PC-9 (cell line): Measurements from ENCODE around the gene GAS7. TPM values are rescaled to one million over a fixed set of nuclear protein-coding genes. Genes with fewer than 3 reads are reported as not detected.
A peak's percentile ranks its signal among the peaks of the same experiment; 100 is the strongest.

Source experiments
- BruUV-seq: library from RNA; stranded (reverse); fragments of 400-500 nt; replicated peaks from 2 replicates; lab custom pipeline; 2021; lab: Mats Ljungman, UMichigan
- CTCF ChIA-PET: fragments of 300-600 bp; sonication (Branson Sonifier 250); formaldehyde crosslinking; loops from one replicate; lab custom pipeline; 2022; ENCODE audit warnings: antibody characterized with exemption; lab: Charles Lee
- POLR2A ChIA-PET: fragments of 300-600 bp; sonication (Branson Sonifier 250); formaldehyde crosslinking; loops from one replicate; lab custom pipeline; 2022; ENCODE audit warnings: antibody characterized with exemption; ENCODE audit not compliant: unreplicated experiment; lab: Charles Lee
- DNase-seq, 2 experiments: peaks; one replicate each; pipeline versions ENCODE4 v3.0.0 to v3.0.0-alpha.2; 2015 to 2022; ENCODE audit warnings: mixed read lengths in 1 of 2
- H2AFZ ChIP-seq: fragments of 200-600 bp; sonication (generic); 2 replicates; pipeline ENCODE4 v1.8.1; 2017; ENCODE audit warnings: antibody characterized with exemption
- H3F3A ChIP-seq: fragments of 200-600 bp; sonication (generic); 2 replicates; pipeline ENCODE4 v1.8.1; 2017; ENCODE audit warnings: antibody characterized with exemption, mild to moderate bottlenecking, low read depth; ENCODE audit not compliant: insufficient read depth
- H3K27ac ChIP-seq: fragments of 200-600 bp; sonication (generic); 2 replicates; pipeline ENCODE4 v1.6.1; 2016; ENCODE audit warnings: mixed run types
- H3K27me3 ChIP-seq: fragments of 200-600 bp; sonication (generic); 2 replicates; pipeline ENCODE4 v1.6.1; 2016; ENCODE audit warnings: low read depth, mixed run types; ENCODE audit not compliant: insufficient read depth
- H3K36me3 ChIP-seq: fragments of 200-600 bp; sonication (generic); 2 replicates; pipeline ENCODE4 v1.6.1; 2016; ENCODE audit warnings: low read depth, mixed run types
- H3K4me1 ChIP-seq: fragments of 200-600 bp; sonication (generic); replicated peaks from 2 replicates; pipeline ENCODE4 v1.6.1; 2016; ENCODE audit warnings: mixed run types; ENCODE audit not compliant: insufficient read depth
- H3K4me2 ChIP-seq: fragments of 200-600 bp; sonication (generic); 2 replicates; pipeline ENCODE4 v1.6.1; 2017; ENCODE audit warnings: mixed run types
- H3K4me3 ChIP-seq: fragments of 200-600 bp; sonication (generic); 2 replicates; pipeline ENCODE4 v1.6.1; 2016; ENCODE audit warnings: mixed run types
- H3K79me2 ChIP-seq: fragments of 200-600 bp; sonication (generic); 2 replicates; pipeline ENCODE4 v1.6.1; 2017; ENCODE audit warnings: low read depth, mixed run types
- H3K9me2 ChIP-seq: fragments of 200-600 bp; sonication (generic); 2 replicates; pipeline ENCODE4 v1.8.1; 2017; ENCODE audit warnings: mild to moderate bottlenecking; ENCODE audit not compliant: insufficient read depth
- H3K9me3 ChIP-seq: fragments of 200-600 bp; sonication (generic); 2 replicates; pipeline ENCODE4 v1.8.1; 2016; ENCODE audit warnings: low read depth; ENCODE audit not compliant: insufficient read depth
- H4K20me1 ChIP-seq: fragments of 200-600 bp; sonication (generic); 2 replicates; pipeline ENCODE4 v1.8.1; 2017; ENCODE audit not compliant: insufficient read depth
- EZH2 ChIP-seq: fragments of 200-600 bp; sonication (generic); IDR thresholded peaks from 2 replicates; pipeline ENCODE4 v1.8.0; 2017; ENCODE audit warnings: antibody characterized with exemption, low read depth
- intact Hi-C: fragments of 100-400 bp; cut with micrococcal nuclease; formaldehyde crosslinking; loops from one replicate; pipeline ENCODE4 v1.10.0; 2022; ENCODE audit not compliant: unreplicated experiment
- total RNA-seq: library from RNA; stranded (reverse); gene quantifications from 2 replicates; pipeline ENCODE4 v1.2.3, GENCODE V29; 2021
- TF ChIP-seq, protein P1 (sequence below): fragments of 200-600 bp; sonication (generic); conservative IDR thresholded peaks from 2 replicates; pipeline ENCODE4 v1.6.1; 2017; ENCODE audit warnings: mixed run types, antibody characterized with exemption, mild to moderate bottlenecking, moderate library complexity

The GAS7 gene
- total RNA-seq, 1 experiment from 2014 or later, result not detected

GRCh38 chr17:10226930-10227695 is 28.7 kb upstream of the GAS7 start:
- ChIA-PET POLR2A (interaction anchor here (0.6 kb wide), 1 partner anchor 191 kb away, joined by 6 read pairs; no protein-coding TSS in a partner anchor), CTCF (interaction anchor here (1.0 kb wide), 1 partner anchor 302 kb away, joined by 3 read pairs; no protein-coding TSS in a partner anchor)
- H3K4me2 ChIP-seq, result no peak overlapping the region
- no peaks in the 10 kb centered on the region for H3K9me2 ChIP-seq
- H3K9me3 ChIP-seq, result no peaks in the 10 kb centered on the region
- no peak overlapping the region for H3K27ac ChIP-seq
- no peak overlapping the region for H3K4me3 ChIP-seq
- peaks cover 3% of the 10 kb centered on the region; the same call in 1 of the 2 replicates for H3K27me3 ChIP-seq
- H4K20me1 ChIP-seq, result no peaks in the 10 kb centered on the region
- intact Hi-C loops, result loop anchor here (1.0 to 5.0 kb wide), 2 partner anchors 260 to 303 kb away; no protein-coding TSS in a partner anchor
- peak in 1 of 2 experiments; percentile 30 for DNase-seq
- BruUV-seq, result no TSS peak
- H3K4me1 ChIP-seq, result no peaks in the 10 kb centered on the region
- TF ChIP-seq, protein P1, sequence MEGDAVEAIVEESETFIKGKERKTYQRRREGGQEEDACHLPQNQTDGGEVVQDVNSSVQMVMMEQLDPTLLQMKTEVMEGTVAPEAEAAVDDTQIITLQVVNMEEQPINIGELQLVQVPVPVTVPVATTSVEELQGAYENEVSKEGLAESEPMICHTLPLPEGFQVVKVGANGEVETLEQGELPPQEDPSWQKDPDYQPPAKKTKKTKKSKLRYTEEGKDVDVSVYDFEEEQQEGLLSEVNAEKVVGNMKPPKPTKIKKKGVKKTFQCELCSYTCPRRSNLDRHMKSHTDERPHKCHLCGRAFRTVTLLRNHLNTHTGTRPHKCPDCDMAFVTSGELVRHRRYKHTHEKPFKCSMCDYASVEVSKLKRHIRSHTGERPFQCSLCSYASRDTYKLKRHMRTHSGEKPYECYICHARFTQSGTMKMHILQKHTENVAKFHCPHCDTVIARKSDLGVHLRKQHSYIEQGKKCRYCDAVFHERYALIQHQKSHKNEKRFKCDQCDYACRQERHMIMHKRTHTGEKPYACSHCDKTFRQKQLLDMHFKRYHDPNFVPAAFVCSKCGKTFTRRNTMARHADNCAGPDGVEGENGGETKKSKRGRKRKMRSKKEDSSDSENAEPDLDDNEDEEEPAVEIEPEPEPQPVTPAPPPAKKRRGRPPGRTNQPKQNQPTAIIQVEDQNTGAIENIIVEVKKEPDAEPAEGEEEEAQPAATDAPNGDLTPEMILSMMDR, result peak; percentile 75
- no peak for TF ChIP-seq EZH2
- H3K36me3 ChIP-seq, result no peaks in the 10 kb centered on the region
- no peaks in the 10 kb centered on the region for H3F3A ChIP-seq
- H3K79me2 ChIP-seq, result no peaks in the 10 kb centered on the region
- no peak overlapping the region for H2AFZ ChIP-seq

GRCh38 chr17:10224582-10225195 is 26.3 kb upstream of the GAS7 start:
- intact Hi-C loops, result loop anchor here (5.0 kb wide), 1 partner anchor 257 kb away; no protein-coding TSS in a partner anchor
- no peaks in the 10 kb centered on the region for H3K9me2 ChIP-seq
- no peak overlapping the region for H2AFZ ChIP-seq
- no TSS peak for BruUV-seq
- no peaks in the 10 kb centered on the region for H3K79me2 ChIP-seq
- H3K36me3 ChIP-seq, result no peaks in the 10 kb centered on the region
- no peak for DNase-seq
- H3F3A ChIP-seq, result no peaks in the 10 kb centered on the region
- H3K4me2 ChIP-seq, result no peak overlapping the region
- ChIA-PET CTCF (no interaction called here), POLR2A (no interaction called here)
- H3K9me3 ChIP-seq, result no peaks in the 10 kb centered on the region
- no peak for TF ChIP-seq EZH2
- TF ChIP-seq, protein P1, result no peak
- H3K27ac ChIP-seq, result no peak overlapping the region
- H3K27me3 ChIP-seq, result peaks cover 6% of the 10 kb centered on the region; the same call in 1 of the 2 replicates
- no peaks in the 10 kb centered on the region for H3K4me1 ChIP-seq
- no peaks in the 10 kb centered on the region for H4K20me1 ChIP-seq
- no peak overlapping the region for H3K4me3 ChIP-seq

DNA sequence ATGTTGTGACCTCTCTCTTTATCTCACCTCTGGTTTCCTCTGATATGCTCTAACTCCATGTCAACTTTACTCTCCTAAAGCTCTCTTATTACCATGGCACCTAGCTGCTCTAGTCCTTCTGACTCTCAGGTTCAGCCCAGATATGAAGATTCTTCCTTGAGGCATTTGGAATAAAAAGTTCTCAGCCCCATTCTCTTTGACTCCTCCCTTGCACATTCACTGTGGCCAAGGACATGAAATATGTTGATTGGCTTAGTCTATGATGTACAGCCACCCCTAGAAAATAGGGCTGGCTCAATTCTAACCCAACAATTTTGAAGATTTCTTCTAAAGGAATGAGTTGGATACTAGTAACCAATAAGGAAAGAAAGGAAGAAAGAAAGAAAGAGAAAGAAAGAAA is 20.8 kb upstream of the GAS7 start:
- POLR2A ChIA-PET, result no interaction called here
- intact Hi-C loops, result no loop called here

More for the DNA sequence above, 20.8 kb upstream of the GAS7 start:
- Histone ChIP-seq H3K79me2 (no peaks in the 10 kb centered on the region), H3K9me2 (no peaks in the 10 kb centered on the region), H4K20me1 (no peaks in the 10 kb centered on the region), H3K36me3 (no peaks in the 10 kb centered on the region), H3K4me1 (no peaks in the 10 kb centered on the region), H2AFZ (no peak overlapping the region), H3K4me2 (no peak overlapping the region), H3K9me3 (no peaks in the 10 kb centered on the region), H3K27ac (no peak overlapping the region), H3K27me3 (peaks cover 6% of the 10 kb centered on the region; the same call in 1 of the 2 replicates), H3K4me3 (no peak overlapping the region), H3F3A (no peaks in the 10 kb centered on the region)
- DNase-seq, result no peak
- no peak for TF ChIP-seq EZH2
- TF ChIP-seq, protein P1, result no peak
- CTCF ChIA-PET, result no interaction called here
- BruUV-seq, result no TSS peak
